AG04450 (cell line): ENCODE results near the gene GIPC3. TPM values are rescaled to one million over a fixed set of nuclear protein-coding genes. Genes with fewer than 3 reads are reported as not detected.

Experiments used
- CTCF ChIA-PET: fragments of 300-600, 350-600 bp; formaldehyde crosslinking; extraction: SDS; loops from one replicate; lab custom pipeline; 2022; ENCODE audit warnings: antibody characterized with exemption, inconsistent platforms; lab: Charles Lee
- POLR2A ChIA-PET: fragments of 350-600 bp; formaldehyde crosslinking; extraction: SDS; loops from one replicate; lab custom pipeline; 2021; ENCODE audit warnings: antibody characterized with exemption, inconsistent platforms; lab: Yijun Ruan, JAX
- DNase-seq: peaks from one replicate; pipeline ENCODE4 v3.0.0-alpha.2; 2011; ENCODE audit warnings: low read depth, low spot score
- H3K27ac ChIP-seq: one replicate; pipeline ENCODE4 v1.5.1; 2012; ENCODE audit warnings: low read depth, low read length, control low read depth
- H3K27me3 ChIP-seq: one replicate; pipeline ENCODE4 v1.6.0; 2012; ENCODE audit warnings: low read length; ENCODE audit not compliant: control insufficient read depth, insufficient read depth
- H3K4me3 ChIP-seq: 2 replicates; pipeline ENCODE4 v1.5.1; 2011; ENCODE audit warnings: mild to moderate bottlenecking, low read depth, low read length, control low read depth
- H3K9me3 ChIP-seq: 2 replicates; pipeline ENCODE4 v1.5.1; 2012; ENCODE audit warnings: low read length; ENCODE audit not compliant: control insufficient read depth, insufficient read depth
- CTCF ChIP-seq: IDR thresholded peaks from 2 replicates; pipeline ENCODE4 v1.5.1; 2011; ENCODE audit warnings: low read depth, low read length, control low read depth, inconsistent platforms
- polyA plus RNA-seq: library from polyadenylated mRNA; depleted of rRNA; stranded (reverse); fragments of >200 nt; gene quantifications from 2 replicates; pipeline ENCODE4 v1.2.3, GENCODE V29; 2011

The GIPC3 gene
- polyA plus RNA-seq, 1 experiment, result 0.30 TPM

- CTCF ChIA-PET, result no interaction called here
Observed at GRCh38 chr19:3611841-3612240, 26.6 kb downstream of the GIPC3 start.

GRCh38 chr19:3612330-3612729, 27.1 kb downstream of the GIPC3 start:
- peaks cover 25% of the 10 kb centered on the region; the same call in 1 of the 2 replicates for H3K9me3 ChIP-seq
- H3K27ac ChIP-seq, result no peak overlapping the region
- no peak for DNase-seq
- POLR2A ChIA-PET, result no interaction called here
- CTCF ChIA-PET, result interaction anchor here (1.0 kb wide), 1 partner anchor 375 kb away, joined by 16 read pairs; no protein-coding TSS in a partner anchor
- no peak for TF ChIP-seq CTCF
- no peak overlapping the region for H3K4me3 ChIP-seq
- H3K27me3 ChIP-seq, result no peaks in the 10 kb centered on the region

More at GRCh38 chr19:3611841-3612240, 26.6 kb downstream of the GIPC3 start:
- no peak for TF ChIP-seq CTCF
- Histone ChIP-seq H3K27me3 (no peaks in the 10 kb centered on the region), H3K9me3 (peaks cover 25% of the 10 kb centered on the region; the same call in 1 of the 2 replicates), H3K4me3 (no peak overlapping the region), H3K27ac (no peak overlapping the region)
- no peak for DNase-seq
- POLR2A ChIA-PET, result no interaction called here

- peaks cover 25% of the 10 kb centered on the region; the same call in 1 of the 2 replicates for H3K9me3 ChIP-seq
- CTCF ChIA-PET, result interaction anchor here (1.0 kb wide), 1 partner anchor 375 kb away, joined by 16 read pairs; no protein-coding TSS in a partner anchor
- POLR2A ChIA-PET, result interaction anchor here (0.5 to 0.6 kb wide), 2 partner anchors 68 to 96 kb away, joined by 4 to 5 read pairs; no protein-coding TSS in a partner anchor
- no peak overlapping the region for H3K27ac ChIP-seq
- DNase-seq, result no peak
- H3K4me3 ChIP-seq, result no peak overlapping the region
- no peak for TF ChIP-seq CTCF
- H3K27me3 ChIP-seq, result no peaks in the 10 kb centered on the region
Observed at GRCh38 chr19:3612901-3613741, 27.8 kb downstream of the GIPC3 start.

- no peak for DNase-seq
- CTCF ChIA-PET, result no interaction called here
- no peaks in the 10 kb centered on the region for H3K27me3 ChIP-seq
- no peak for TF ChIP-seq CTCF
- no peak overlapping the region for H3K27ac ChIP-seq
- no peak overlapping the region for H3K4me3 ChIP-seq
- POLR2A ChIA-PET, result interaction anchor here (0.5 to 0.6 kb wide), 2 partner anchors 69 to 96 kb away, joined by 4 to 5 read pairs; no protein-coding TSS in a partner anchor
- H3K9me3 ChIP-seq, result peaks cover 25% of the 10 kb centered on the region; the same call in 1 of the 2 replicates
Observed at GRCh38 chr19:3613818-3614661, 28.8 kb downstream of the GIPC3 start.
